ENCODE data around the gene OR8A1.

DNA sequence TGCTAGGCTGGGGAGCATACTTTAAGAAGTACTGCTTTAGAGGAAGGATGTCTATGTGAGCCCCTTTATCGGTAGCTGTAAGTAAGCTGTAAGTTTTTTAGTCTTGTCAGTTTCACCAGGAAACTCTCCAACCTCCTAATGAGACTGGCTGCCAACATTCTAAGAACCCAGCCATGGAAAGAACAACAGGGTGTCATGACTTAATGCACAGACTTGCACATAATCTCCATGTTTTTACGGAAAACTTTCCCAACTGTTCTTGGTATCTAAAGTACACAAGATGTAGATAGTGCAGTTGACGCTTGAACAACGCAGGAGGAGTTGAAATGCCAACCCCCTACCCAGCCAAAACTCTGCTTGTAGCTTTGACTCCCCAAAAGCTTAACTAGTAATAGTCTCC lies 9.0 kb downstream of the OR8A1 start:
- no peak for TF ChIP-seq POLR2A (IDR thresholded peaks at IDR 0.05)
- TF ChIP-seq, protein P1, sequence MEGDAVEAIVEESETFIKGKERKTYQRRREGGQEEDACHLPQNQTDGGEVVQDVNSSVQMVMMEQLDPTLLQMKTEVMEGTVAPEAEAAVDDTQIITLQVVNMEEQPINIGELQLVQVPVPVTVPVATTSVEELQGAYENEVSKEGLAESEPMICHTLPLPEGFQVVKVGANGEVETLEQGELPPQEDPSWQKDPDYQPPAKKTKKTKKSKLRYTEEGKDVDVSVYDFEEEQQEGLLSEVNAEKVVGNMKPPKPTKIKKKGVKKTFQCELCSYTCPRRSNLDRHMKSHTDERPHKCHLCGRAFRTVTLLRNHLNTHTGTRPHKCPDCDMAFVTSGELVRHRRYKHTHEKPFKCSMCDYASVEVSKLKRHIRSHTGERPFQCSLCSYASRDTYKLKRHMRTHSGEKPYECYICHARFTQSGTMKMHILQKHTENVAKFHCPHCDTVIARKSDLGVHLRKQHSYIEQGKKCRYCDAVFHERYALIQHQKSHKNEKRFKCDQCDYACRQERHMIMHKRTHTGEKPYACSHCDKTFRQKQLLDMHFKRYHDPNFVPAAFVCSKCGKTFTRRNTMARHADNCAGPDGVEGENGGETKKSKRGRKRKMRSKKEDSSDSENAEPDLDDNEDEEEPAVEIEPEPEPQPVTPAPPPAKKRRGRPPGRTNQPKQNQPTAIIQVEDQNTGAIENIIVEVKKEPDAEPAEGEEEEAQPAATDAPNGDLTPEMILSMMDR (IDR thresholded peaks at IDR 0.05): no peak
- no peak for TF ChIP-seq POLR2AphosphoS5 (IDR thresholded peaks at IDR 0.05)

Measured in prostate gland (tissue), 2 donors.